IPS DF 6.9 (cell line): Measurements from ENCODE around the gene ABLIM2.

Experiments
- DNase-seq: peaks from one replicate; pipeline ENCODE4 v3.0.0-alpha.2; 2013; ENCODE audit warnings: low read depth, low spot score
- H3K27ac ChIP-seq: one replicate; pipeline ENCODE4 v1.5.1; 2013; ENCODE audit warnings: low read length, control low read depth
- H3K27me3 ChIP-seq: 2 replicates; pipeline ENCODE4 v1.6.1; 2013; ENCODE audit warnings: mild to moderate bottlenecking, low read length; ENCODE audit not compliant: control insufficient read depth, insufficient read depth
- H3K36me3 ChIP-seq: 2 replicates; pipeline ENCODE4 v1.6.1; 2013; ENCODE audit warnings: low read length; ENCODE audit not compliant: control insufficient read depth, insufficient read depth
- H3K4me1 ChIP-seq: 2 replicates; pipeline ENCODE4 v1.6.1; 2013; ENCODE audit warnings: low read length; ENCODE audit not compliant: control insufficient read depth, insufficient read depth
- H3K4me3 ChIP-seq: 2 replicates; pipeline ENCODE4 v1.5.1; 2013; ENCODE audit warnings: mild to moderate bottlenecking, low read length
- H3K9me3 ChIP-seq: 2 replicates; pipeline ENCODE4 v1.6.1; 2013; ENCODE audit warnings: low read length, inconsistent platforms; ENCODE audit not compliant: control insufficient read depth, insufficient read depth
- WGBS: extraction: QIAGEN DNeasy Blood & Tissue Kit; methylation state at CpG from one replicate; pipeline ENCODE4 v1.1.7; 2013; ENCODE audit warnings: mixed read lengths, missing lambda C conversion rate; ENCODE audit not compliant: insufficient read length, insufficient coverage; 5-methylcytosine and 5-hydroxymethylcytosine counted together

ABLIM2 gene

GRCh38 chr4:7971159-7971631 is 187.4 kb downstream of the ABLIM2 start:
- H3K36me3 ChIP-seq, result no peaks in the 10 kb centered on the region
- no CpG with 5 or more reads among the region's 2 CpGs for WGBS
- H3K4me3 ChIP-seq, result no peak overlapping the region
- no peaks in the 10 kb centered on the region for H3K27me3 ChIP-seq
- H3K9me3 ChIP-seq, result no peaks in the 10 kb centered on the region
- DNase-seq, result no peak
- peaks cover 7% of the 10 kb centered on the region for H3K4me1 ChIP-seq
- H3K27ac ChIP-seq, result no peak overlapping the region

GRCh38 chr4:7970361-7970946 is 188.2 kb downstream of the ABLIM2 start:
- H3K4me3 ChIP-seq, result no peak overlapping the region
- H3K27me3 ChIP-seq, result no peaks in the 10 kb centered on the region
- no peaks in the 10 kb centered on the region for H3K9me3 ChIP-seq
- H3K36me3 ChIP-seq, result no peaks in the 10 kb centered on the region
- no peak overlapping the region for H3K27ac ChIP-seq
- WGBS, result no CpG with 5 or more reads among the region's 13 CpGs
- H3K4me1 ChIP-seq, result peaks cover 7% of the 10 kb centered on the region
- DNase-seq, result no peak

- Histone ChIP-seq H3K36me3 (no peaks in the 10 kb centered on the region), H3K9me3 (no peaks in the 10 kb centered on the region), H3K4me3 (no peak overlapping the region), H3K27ac (no peak overlapping the region), H3K4me1 (peaks cover 7% of the 10 kb centered on the region), H3K27me3 (no peaks in the 10 kb centered on the region)
- no peak for DNase-seq
- WGBS, result no CpG with 5 or more reads among the region's 16 CpGs
These were observed 190.2 kb downstream of the ABLIM2 start for GRCh38 chr4:7968262-7968896.

- Histone ChIP-seq H3K9me3 (no peaks in the 10 kb centered on the region), H3K36me3 (no peaks in the 10 kb centered on the region), H3K4me1 (peaks cover 7% of the 10 kb centered on the region), H3K4me3 (no peak overlapping the region), H3K27ac (no peak overlapping the region), H3K27me3 (no peaks in the 10 kb centered on the region)
- no CpG with 5 or more reads among the region's 21 CpGs for WGBS
- DNase-seq, result no peak
These were observed 190.9 kb downstream of the ABLIM2 start for GRCh38 chr4:7967501-7968261.

- WGBS, result no CpG with 5 or more reads among the region's 9 CpGs
- H3K27ac ChIP-seq, result no peak overlapping the region
These were observed 191.6 kb downstream of the ABLIM2 start for GRCh38 chr4:7967063-7967440.

GRCh38 chr4:7966281-7967062 is 192.1 kb downstream of the ABLIM2 start:
- Histone ChIP-seq H3K4me1 (peaks cover 4% of the 10 kb centered on the region), H3K27ac (no peak overlapping the region), H3K9me3 (no peaks in the 10 kb centered on the region), H3K36me3 (no peaks in the 10 kb centered on the region), H3K4me3 (no peak overlapping the region), H3K27me3 (no peaks in the 10 kb centered on the region)
- WGBS, result no CpG with 5 or more reads among the region's 37 CpGs
- no peak for DNase-seq

More at GRCh38 chr4:7967063-7967440, 191.6 kb downstream of the ABLIM2 start:
- no peak for DNase-seq
- Histone ChIP-seq H3K4me3 (no peak overlapping the region), H3K4me1 (peaks cover 5% of the 10 kb centered on the region), H3K27me3 (no peaks in the 10 kb centered on the region), H3K36me3 (no peaks in the 10 kb centered on the region), H3K9me3 (no peaks in the 10 kb centered on the region)

GRCh38 chr4:7964890-7965662 is 193.5 kb downstream of the ABLIM2 start:
- Histone ChIP-seq H3K4me1 (peaks cover 1% of the 10 kb centered on the region), H3K27ac (no peak overlapping the region), H3K36me3 (no peaks in the 10 kb centered on the region), H3K4me3 (no peak overlapping the region), H3K27me3 (no peaks in the 10 kb centered on the region), H3K9me3 (no peaks in the 10 kb centered on the region)
- whole genome bisulfite sequencing, result no CpG with 5 or more reads among the region's 23 CpGs
- DNase-seq, result no peak

GRCh38 chr4:7964459-7964858 is 194.2 kb downstream of the ABLIM2 start:
- no CpG with 5 or more reads among the region's 5 CpGs for WGBS
- Histone ChIP-seq H3K27ac (no peak overlapping the region), H3K4me1 (no peaks in the 10 kb centered on the region; the same call in 1 of the 2 replicates), H3K27me3 (no peaks in the 10 kb centered on the region), H3K36me3 (no peaks in the 10 kb centered on the region), H3K4me3 (no peak overlapping the region), H3K9me3 (no peaks in the 10 kb centered on the region)
- DNase-seq, result no peak

GRCh38 chr4:7963691-7964090 is 194.9 kb downstream of the ABLIM2 start:
- Histone ChIP-seq H3K4me1 (peaks cover 1% of the 10 kb centered on the region; the same call in 1 of the 2 replicates), H3K27me3 (no peaks in the 10 kb centered on the region), H3K4me3 (no peak overlapping the region), H3K9me3 (no peaks in the 10 kb centered on the region), H3K36me3 (no peaks in the 10 kb centered on the region), H3K27ac (no peak overlapping the region)
- DNase-seq, result no peak
- WGBS, result no CpG with 5 or more reads among the region's 12 CpGs
